ENCODE data around the gene TMTC2.

GRCh38 chr12:83153177-83153576 lies 466.5 kb downstream of the TMTC2 start:
- no peak for TF ChIP-seq EZH2 (IDR thresholded peaks at IDR 0.05)
- TF ChIP-seq POLR2AphosphoS5 (IDR thresholded peaks at IDR 0.05; ENCODE audit: borderline replicate concordance, low read depth, low read length): no peak

All from SK-N-MC (cell line).